Loucy (cell line): ENCODE data around the gene SH3RF3.

ENCODE experiments used
- CTCF ChIP-seq: fragments of 200-600 bp; sonication (generic); conservative IDR thresholded peaks from 2 replicates; pipeline ENCODE4 v1.5.1; 2014; ENCODE audit warnings: mild to moderate bottlenecking, antibody characterized with exemption, low read length
- EZH2phosphoT487 ChIP-seq: fragments of 200-600 bp; IDR thresholded peaks from 2 replicates; pipeline ENCODE4 v1.6.1; 2018; ENCODE audit warnings: antibody characterized with exemption, mild to moderate bottlenecking, moderate library complexity, borderline replicate concordance

- TF ChIP-seq CTCF: no peak
- no peak for TF ChIP-seq EZH2phosphoT487
Observed at GRCh38 chr2:109526442-109526970, 397.5 kb downstream of the SH3RF3 start.
